ENCODE results near the gene ROBO4.

ROBO4 gene

DNA sequence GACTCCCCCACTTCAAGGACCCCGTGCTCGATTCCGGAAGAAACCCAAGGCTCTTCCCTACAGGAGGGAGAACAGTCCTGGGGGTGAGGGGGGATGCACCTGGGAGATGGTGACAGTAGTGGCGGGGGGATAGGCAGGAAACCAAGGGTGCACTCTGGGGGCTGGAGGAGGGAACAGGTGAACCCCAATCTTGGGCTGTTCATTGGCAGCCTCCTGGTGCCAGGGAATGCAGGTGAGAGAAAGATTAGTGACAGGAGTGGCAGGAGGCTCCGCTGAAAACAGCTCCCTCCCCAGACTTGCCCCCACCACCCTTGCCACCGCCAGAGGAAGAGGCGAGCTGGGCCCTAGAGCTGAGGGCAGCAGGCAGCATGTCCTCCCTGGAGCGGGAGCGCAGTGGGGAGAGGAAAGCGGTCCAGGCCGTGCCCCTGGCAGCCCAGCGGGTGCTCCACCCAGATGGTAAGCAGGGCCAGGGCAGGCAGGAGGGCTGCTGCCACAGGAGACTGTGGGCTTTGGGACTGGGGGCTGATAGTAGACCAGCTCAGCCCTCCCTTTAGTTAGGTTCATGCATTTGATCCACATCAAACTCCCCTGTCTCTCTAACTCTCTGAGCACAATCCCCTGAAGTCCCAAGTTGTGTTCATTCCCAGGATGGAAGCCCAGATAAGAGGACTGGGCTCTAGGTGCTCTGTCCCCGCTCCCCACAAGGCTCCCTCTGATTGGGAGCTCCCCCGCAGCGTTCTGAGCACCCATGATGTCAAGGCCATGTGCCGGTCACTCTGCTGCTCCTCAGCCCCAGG is 18.0 kb downstream of the ROBO4 start:
- H2AFZ ChIP-seq (ENCODE audit: low read depth): no peak overlapping the region
- H3K9ac ChIP-seq: no peak overlapping the region
- no peaks in the 10 kb centered on the region for H3K4me1 ChIP-seq (ENCODE audit: low read depth, poor library complexity, severe bottlenecking)
- no peaks in the 10 kb centered on the region for H4K20me1 ChIP-seq (ENCODE audit: insufficient read depth)
- no peaks in the 10 kb centered on the region for H3K79me2 ChIP-seq (ENCODE audit: insufficient read depth, low read depth)
- TF ChIP-seq, protein P1, sequence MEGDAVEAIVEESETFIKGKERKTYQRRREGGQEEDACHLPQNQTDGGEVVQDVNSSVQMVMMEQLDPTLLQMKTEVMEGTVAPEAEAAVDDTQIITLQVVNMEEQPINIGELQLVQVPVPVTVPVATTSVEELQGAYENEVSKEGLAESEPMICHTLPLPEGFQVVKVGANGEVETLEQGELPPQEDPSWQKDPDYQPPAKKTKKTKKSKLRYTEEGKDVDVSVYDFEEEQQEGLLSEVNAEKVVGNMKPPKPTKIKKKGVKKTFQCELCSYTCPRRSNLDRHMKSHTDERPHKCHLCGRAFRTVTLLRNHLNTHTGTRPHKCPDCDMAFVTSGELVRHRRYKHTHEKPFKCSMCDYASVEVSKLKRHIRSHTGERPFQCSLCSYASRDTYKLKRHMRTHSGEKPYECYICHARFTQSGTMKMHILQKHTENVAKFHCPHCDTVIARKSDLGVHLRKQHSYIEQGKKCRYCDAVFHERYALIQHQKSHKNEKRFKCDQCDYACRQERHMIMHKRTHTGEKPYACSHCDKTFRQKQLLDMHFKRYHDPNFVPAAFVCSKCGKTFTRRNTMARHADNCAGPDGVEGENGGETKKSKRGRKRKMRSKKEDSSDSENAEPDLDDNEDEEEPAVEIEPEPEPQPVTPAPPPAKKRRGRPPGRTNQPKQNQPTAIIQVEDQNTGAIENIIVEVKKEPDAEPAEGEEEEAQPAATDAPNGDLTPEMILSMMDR (conservative IDR thresholded peaks at IDR 0.05; ENCODE audit: low read depth, low read length): no peak
- H3K4me3 ChIP-seq (IDR thresholded peaks at IDR 0.05; ENCODE audit: insufficient read depth, low read depth, low read length): no peak overlapping the region
- no peak overlapping the region for H3K27ac ChIP-seq
- H3K4me2 ChIP-seq: no peak overlapping the region
- H3K36me3 ChIP-seq (ENCODE audit: insufficient read depth): no peaks in the 10 kb centered on the region
- H3K27me3 ChIP-seq (ENCODE audit: insufficient read depth, low read depth): no peaks in the 10 kb centered on the region

DNA sequence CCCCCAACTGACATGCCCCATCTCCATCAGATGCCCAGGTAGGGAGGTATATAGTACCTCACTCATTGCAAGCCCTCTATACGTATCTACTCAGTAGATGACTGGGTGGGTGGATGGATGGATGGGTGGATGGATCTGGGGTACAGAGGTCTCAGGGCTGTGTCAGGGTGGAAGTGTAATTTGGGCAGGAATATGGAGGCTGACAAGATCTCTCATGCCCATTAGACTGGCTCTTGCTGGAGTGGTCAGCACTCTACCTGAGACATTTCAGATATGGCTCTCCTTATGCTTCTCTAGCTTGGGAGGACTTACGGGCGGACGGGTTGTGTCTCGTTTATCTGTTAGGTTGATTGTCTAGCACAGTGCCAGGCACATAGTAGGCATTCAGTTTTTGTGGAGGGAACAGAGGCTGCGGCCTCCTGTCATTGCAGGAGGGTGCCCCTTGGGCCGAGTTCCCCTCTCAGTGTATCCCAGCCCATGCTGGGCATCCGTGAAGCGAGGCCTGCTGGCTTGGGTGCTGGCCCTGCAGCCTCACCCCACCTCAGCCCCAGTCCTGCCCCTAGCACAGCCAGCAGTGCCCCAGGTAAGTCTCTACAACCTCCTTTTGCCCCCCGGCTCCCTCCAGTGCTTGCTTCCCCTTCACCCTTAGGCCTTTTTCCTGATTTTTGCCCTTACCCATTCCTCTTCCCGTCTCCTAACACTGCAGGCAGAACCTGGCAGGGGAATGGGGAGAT is 18.7 kb downstream of the ROBO4 start:
- Histone ChIP-seq H2AFZ (ENCODE audit: low read depth) (no peak overlapping the region), H3K4me2 (no peak overlapping the region), H3K27me3 (ENCODE audit: insufficient read depth, low read depth) (no peaks in the 10 kb centered on the region), H3K36me3 (ENCODE audit: insufficient read depth) (no peaks in the 10 kb centered on the region), H4K20me1 (ENCODE audit: insufficient read depth) (no peaks in the 10 kb centered on the region), H3K4me3 (IDR thresholded peaks at IDR 0.05; ENCODE audit: insufficient read depth, low read depth, low read length) (no peak overlapping the region), H3K4me1 (ENCODE audit: low read depth, poor library complexity, severe bottlenecking) (no peaks in the 10 kb centered on the region), H3K79me2 (ENCODE audit: insufficient read depth, low read depth) (no peaks in the 10 kb centered on the region), H3K27ac (no peak overlapping the region), H3K9ac (no peak overlapping the region)
- TF ChIP-seq, protein P1 (conservative IDR thresholded peaks at IDR 0.05; ENCODE audit: low read depth, low read length): no peak

DNA sequence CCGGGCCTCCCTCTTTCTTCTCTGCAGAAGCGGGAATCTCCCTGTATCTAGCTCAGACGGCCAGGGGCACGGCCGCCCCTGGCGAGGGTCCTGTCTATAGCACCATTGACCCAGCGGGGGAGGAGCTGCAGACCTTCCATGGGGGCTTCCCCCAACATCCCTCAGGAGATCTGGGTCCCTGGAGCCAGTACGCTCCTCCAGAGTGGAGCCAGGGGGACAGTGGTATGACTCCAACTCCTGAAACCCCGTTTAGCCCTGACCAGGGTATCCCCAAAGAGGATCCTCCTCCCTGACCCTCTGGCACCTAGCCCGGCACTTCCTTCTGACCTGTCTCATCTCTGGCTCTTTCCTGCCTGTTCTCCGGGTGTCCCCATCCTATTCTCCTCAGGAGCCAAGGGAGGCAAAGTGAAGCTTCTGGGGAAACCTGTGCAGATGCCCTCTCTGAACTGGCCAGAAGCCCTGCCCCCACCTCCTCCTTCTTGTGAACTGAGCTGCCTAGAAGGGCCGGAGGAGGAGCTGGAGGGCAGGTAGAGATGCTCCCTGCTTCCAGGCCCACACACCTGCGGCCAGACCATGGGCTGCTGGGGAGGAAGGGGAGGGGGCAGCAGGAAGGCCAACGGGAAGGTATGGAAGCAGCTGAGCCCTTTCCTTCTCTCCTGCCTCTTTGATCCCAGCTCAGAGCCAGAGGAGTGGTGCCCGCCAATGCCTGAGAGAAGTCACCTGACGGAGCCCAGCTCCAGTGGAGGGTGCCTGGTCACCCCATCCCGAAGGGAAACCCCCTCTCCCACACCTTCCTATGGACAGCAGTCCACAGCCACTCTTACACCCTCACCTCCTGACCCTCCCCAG is 19.5 kb downstream of the ROBO4 start:
- Histone ChIP-seq H3K9ac (no peak overlapping the region), H3K27ac (no peak overlapping the region), H3K4me2 (no peak overlapping the region), H3K4me1 (ENCODE audit: low read depth, poor library complexity, severe bottlenecking) (no peaks in the 10 kb centered on the region), H3K4me3 (IDR thresholded peaks at IDR 0.05; ENCODE audit: insufficient read depth, low read depth, low read length) (no peak overlapping the region), H2AFZ (ENCODE audit: low read depth) (no peak overlapping the region), H3K79me2 (ENCODE audit: insufficient read depth, low read depth) (no peaks in the 10 kb centered on the region), H4K20me1 (ENCODE audit: insufficient read depth) (no peaks in the 10 kb centered on the region), H3K27me3 (ENCODE audit: insufficient read depth, low read depth) (no peaks in the 10 kb centered on the region), H3K36me3 (ENCODE audit: insufficient read depth) (no peaks in the 10 kb centered on the region)
- TF ChIP-seq, protein P1 (conservative IDR thresholded peaks at IDR 0.05; ENCODE audit: low read depth, low read length): no peak

DNA sequence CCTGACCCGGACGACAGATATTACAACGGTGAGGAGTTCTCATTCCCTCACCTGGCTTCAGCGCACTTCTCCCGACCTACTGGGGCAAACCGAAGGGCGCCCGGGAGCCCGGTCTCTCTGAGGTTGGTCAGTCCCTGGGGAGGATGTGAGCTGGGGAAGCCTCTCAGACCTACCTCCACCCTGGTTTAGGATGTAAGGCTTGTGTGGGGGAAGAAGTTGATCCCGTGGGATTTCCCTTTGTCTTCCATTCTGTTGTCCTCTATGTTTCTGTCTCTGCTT is 20.1 kb downstream of the ROBO4 start:
- Histone ChIP-seq H3K36me3 (ENCODE audit: insufficient read depth) (no peaks in the 10 kb centered on the region), H3K4me1 (ENCODE audit: low read depth, poor library complexity, severe bottlenecking) (no peaks in the 10 kb centered on the region), H3K4me3 (IDR thresholded peaks at IDR 0.05; ENCODE audit: insufficient read depth, low read depth, low read length) (no peak overlapping the region), H2AFZ (ENCODE audit: low read depth) (no peak overlapping the region), H3K27ac (no peak overlapping the region), H3K27me3 (ENCODE audit: insufficient read depth, low read depth) (no peaks in the 10 kb centered on the region), H3K79me2 (ENCODE audit: insufficient read depth, low read depth) (no peaks in the 10 kb centered on the region), H3K4me2 (no peak overlapping the region), H4K20me1 (ENCODE audit: insufficient read depth) (no peaks in the 10 kb centered on the region), H3K9ac (no peak overlapping the region)
- TF ChIP-seq, protein P1 (conservative IDR thresholded peaks at IDR 0.05; ENCODE audit: low read depth, low read length): no peak
